NB4 (cell line): Measurements from ENCODE around the gene UGGT1.

Experiments
- MYC ChIP-seq: IDR thresholded peaks from 2 replicates; pipeline ENCODE4 v1.6.1; 2011; ENCODE audit warnings: low read depth, low read length
- POLR2A ChIP-seq: IDR thresholded peaks from 2 replicates; pipeline ENCODE4 v1.6.1; 2011; ENCODE audit warnings: mild to moderate bottlenecking; ENCODE audit not compliant: insufficient read length; ENCODE audit errors: extremely low read depth
- TF ChIP-seq, protein P1 (sequence below): IDR thresholded peaks from one replicate; pipeline ENCODE4 v1.5.1; 2012; ENCODE audit warnings: low read depth, low read length
- TF ChIP-seq, protein P2 (sequence below): IDR thresholded peaks from 2 replicates; pipeline ENCODE4 v1.6.1; 2011; ENCODE audit warnings: low read depth, low read length

DNA sequence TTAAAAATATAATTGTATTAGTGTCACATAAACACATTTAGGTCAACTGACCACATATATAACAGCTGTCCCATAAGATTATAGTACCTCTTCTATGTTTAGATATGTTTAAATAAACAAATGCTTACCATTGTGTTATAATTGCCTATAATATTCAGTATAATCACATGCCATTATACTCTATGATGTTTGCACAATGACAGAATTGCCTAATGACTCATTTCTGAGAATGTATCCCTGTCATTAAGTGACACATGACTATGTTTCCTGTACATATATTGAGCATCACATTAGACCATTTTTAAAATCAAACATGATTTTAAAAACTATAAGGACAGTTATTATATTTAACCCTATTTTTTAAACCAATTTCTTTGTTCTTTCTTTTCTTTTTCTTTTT is 137.9 kb downstream of the UGGT1 start:
- TF ChIP-seq, protein P1, sequence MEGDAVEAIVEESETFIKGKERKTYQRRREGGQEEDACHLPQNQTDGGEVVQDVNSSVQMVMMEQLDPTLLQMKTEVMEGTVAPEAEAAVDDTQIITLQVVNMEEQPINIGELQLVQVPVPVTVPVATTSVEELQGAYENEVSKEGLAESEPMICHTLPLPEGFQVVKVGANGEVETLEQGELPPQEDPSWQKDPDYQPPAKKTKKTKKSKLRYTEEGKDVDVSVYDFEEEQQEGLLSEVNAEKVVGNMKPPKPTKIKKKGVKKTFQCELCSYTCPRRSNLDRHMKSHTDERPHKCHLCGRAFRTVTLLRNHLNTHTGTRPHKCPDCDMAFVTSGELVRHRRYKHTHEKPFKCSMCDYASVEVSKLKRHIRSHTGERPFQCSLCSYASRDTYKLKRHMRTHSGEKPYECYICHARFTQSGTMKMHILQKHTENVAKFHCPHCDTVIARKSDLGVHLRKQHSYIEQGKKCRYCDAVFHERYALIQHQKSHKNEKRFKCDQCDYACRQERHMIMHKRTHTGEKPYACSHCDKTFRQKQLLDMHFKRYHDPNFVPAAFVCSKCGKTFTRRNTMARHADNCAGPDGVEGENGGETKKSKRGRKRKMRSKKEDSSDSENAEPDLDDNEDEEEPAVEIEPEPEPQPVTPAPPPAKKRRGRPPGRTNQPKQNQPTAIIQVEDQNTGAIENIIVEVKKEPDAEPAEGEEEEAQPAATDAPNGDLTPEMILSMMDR: no peak
- no peak for TF ChIP-seq POLR2A
- no peak for TF ChIP-seq MYC
- TF ChIP-seq, protein P2, sequence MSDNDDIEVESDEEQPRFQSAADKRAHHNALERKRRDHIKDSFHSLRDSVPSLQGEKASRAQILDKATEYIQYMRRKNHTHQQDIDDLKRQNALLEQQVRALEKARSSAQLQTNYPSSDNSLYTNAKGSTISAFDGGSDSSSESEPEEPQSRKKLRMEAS: no peak
